H54 (cell line): ENCODE data around the gene RAG1.
A peak's percentile ranks its signal among the peaks of the same experiment; 100 is the strongest.

Experiments
- DNase-seq: peaks from one replicate; pipeline ENCODE4 v3.0.0; 2011; ENCODE audit warnings: low spot score, mixed read lengths; ENCODE audit not compliant: insufficient read length
- FAIRE-seq: peaks from 3 replicates; lab custom pipeline; 2011; peaks lifted over from hg19 to GRCh38; lab: Jason Lieb, UNC
- POLR2A ChIP-seq: IDR thresholded peaks from 2 replicates; pipeline ENCODE4 v1.6.1; 2011; ENCODE audit warnings: low read depth, mild to moderate bottlenecking, low read length

Gene RAG1

GRCh38 chr11:36574486-36574885 is 6.7 kb downstream of the RAG1 start:
- FAIRE-seq: no peak
- DNase-seq: no peak
- TF ChIP-seq POLR2A: no peak

DNA sequence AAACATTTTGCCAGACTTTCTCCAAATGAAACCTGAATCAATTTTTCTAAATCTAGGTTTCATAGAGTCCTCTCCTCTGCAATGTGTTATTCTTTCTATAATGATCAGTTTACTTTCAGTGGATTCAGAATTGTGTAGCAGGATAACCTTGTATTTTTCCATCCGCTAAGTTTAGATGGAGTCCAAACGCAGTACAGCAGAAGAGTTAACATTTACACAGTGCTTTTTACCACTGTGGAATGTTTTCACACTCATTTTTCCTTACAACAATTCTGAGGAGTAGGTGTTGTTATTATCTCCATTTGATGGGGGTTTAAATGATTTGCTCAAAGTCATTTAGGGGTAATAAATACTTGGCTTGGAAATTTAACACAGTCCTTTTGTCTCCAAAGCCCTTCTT is 9.6 kb downstream of the RAG1 start:
- DNase-seq (no peak), FAIRE-seq (no peak)
- no peak for TF ChIP-seq POLR2A

GRCh38 chr11:36577859-36578258 is 10.1 kb downstream of the RAG1 start:
- peak; percentile 25 for DNase-seq
- no peak for FAIRE-seq
- no peak for TF ChIP-seq POLR2A

GRCh38 chr11:36578458-36578857 is 10.7 kb downstream of the RAG1 start:
- FAIRE-seq: no peak
- no peak for DNase-seq
- TF ChIP-seq POLR2A: no peak

GRCh38 chr11:36581536-36581935 is 13.7 kb downstream of the RAG1 start:
- no peak for DNase-seq
- no peak for FAIRE-seq
- no peak for TF ChIP-seq POLR2A

DNA sequence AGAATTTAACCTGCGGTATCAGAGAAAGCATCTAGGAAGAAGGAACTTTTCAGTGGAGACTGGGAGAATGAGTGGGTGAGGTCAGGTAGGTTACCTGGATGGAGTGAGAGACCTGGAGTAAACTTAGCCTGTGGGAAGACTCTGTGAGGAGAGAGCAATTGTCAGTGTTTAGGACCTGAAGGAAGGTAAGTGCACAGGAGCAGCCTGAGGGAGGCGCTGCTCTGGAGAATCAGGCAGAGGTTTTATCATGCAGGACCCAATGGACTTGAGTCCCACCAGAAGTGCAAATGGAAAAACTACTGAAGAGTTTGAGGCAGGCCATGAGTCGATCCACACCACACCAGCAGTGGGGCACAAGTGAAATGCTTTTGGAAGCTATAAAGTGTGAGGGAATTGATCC is 15.9 kb downstream of the RAG1 start:
- no peak for FAIRE-seq
- no peak for DNase-seq
- no peak for TF ChIP-seq POLR2A

- no peak for TF ChIP-seq POLR2A
- DNase-seq (no peak), FAIRE-seq (peak; percentile 45)
Measured at GRCh38 chr11:36586543-36586942, 18.7 kb downstream of the RAG1 start.

- no peak for TF ChIP-seq POLR2A
- no peak for DNase-seq
- FAIRE-seq: no peak
Measured at GRCh38 chr11:36588099-36588498, 20.3 kb downstream of the RAG1 start.

DNA sequence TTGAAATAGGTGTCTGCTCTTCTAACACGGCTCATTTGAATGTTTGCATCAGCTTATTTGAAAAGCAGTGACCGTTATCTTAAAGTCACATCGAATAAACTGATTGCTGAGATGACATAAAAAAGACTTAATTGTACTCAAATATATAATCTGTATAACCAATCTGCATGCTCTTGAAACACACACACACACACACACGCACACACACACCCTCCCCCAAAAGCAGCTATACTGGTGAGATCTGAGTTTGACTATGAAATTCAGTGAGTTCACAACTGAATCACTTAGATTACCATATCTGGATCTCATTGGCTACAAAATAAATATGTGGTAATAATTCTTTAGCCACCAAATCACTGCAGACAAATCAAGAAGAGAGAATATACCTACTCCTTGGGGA is 22.7 kb downstream of the RAG1 start:
- FAIRE-seq: no peak
- no peak for TF ChIP-seq POLR2A
- no peak for DNase-seq

GRCh38 chr11:36591433-36591832 is 23.6 kb downstream of the RAG1 start:
- TF ChIP-seq POLR2A: no peak
- no peak for FAIRE-seq
- DNase-seq: no peak

GRCh38 chr11:36594316-36594989 is 26.6 kb downstream of the RAG1 start, which contains the start of gene IFTAP:
TSS of gene IFTAP (plus strand) at chr11:36594502. CDS start at chr11:36610104, 15,602 bp downstream.
- FAIRE-seq (peak; percentile 99), DNase-seq (peak; percentile 74)
- TF ChIP-seq POLR2A: peak; percentile 34; the same call in 1 of the 2 replicates

GRCh38 chr11:36596880-36597279 is 29.1 kb downstream of the RAG1 start:
- no peak for TF ChIP-seq POLR2A
- DNase-seq (no peak), FAIRE-seq (no peak)

DNA sequence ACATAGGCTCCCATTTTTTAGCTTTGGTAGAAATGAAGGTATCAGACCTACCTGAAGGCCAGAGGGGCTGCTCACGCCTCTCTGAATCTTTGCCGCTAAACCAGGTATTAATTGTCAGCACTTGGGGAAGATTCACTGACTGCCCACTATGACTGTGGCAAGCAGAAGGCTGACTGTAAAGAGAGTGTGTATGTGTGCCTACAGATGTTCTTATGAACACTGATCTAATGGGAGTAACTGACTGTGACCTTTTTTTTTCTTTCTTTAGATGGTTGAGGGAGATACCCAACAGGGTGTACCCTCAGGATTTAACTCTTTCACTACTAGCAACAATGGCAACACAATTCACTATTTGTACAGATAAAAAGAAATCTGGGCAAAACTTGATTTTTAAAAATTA is 30.2 kb downstream of the RAG1 start, which contains the start of gene RAG2:
Gene RAG2, minus strand, starts transcription at position 186 of the 400 bp plus-strand sequence. CDS start 4,068 bp downstream, outside the sequence.
- no peak for DNase-seq
- TF ChIP-seq POLR2A: no peak
- FAIRE-seq: no peak

- no peak for TF ChIP-seq POLR2A
- DNase-seq (no peak), FAIRE-seq (no peak)
Measured at GRCh38 chr11:36600180-36600579, 32.4 kb downstream of the RAG1 start.

GRCh38 chr11:36601155-36601554 is 33.3 kb downstream of the RAG1 start:
- no peak for DNase-seq
- no peak for FAIRE-seq
- no peak for TF ChIP-seq POLR2A
